Germinal center (tissue), 1 donor: ENCODE results near the gene MAN1C1.
A peak's percentile ranks its signal among the peaks of the same experiment; 100 is the strongest.

Experiments used
- DNase-seq: peaks from one replicate; pipeline ENCODE4 v3.0.0; 2012; ENCODE audit warnings: mixed read lengths, low spot score

The MAN1C1 gene

GRCh38 chr1:25817840-25818501 is 201.4 kb downstream of the MAN1C1 start:
- no peak for DNase-seq

GRCh38 chr1:25818569-25818968 is 202.0 kb downstream of the MAN1C1 start:
- DNase-seq: no peak

- DNase-seq: peak; percentile 96
These were observed 203.1 kb downstream of the MAN1C1 start, which contains the start of gene MTFR1L for GRCh38 chr1:25819491-25820246. MTFR1L (plus strand) TSS chr1:25819954; CDS start chr1:25823105, 3,151 bp downstream.

- DNase-seq: peak; percentile 89
These were observed 203.9 kb downstream of the MAN1C1 start for GRCh38 chr1:25820247-25821111.

GRCh38 chr1:25821112-25821476 is 204.5 kb downstream of the MAN1C1 start:
- no peak for DNase-seq

- no peak for DNase-seq
These were observed 205.1 kb downstream of the MAN1C1 start for GRCh38 chr1:25821630-25822091.

- DNase-seq: no peak
These were observed 209.0 kb downstream of the MAN1C1 start for GRCh38 chr1:25825605-25826004.

GRCh38 chr1:25826571-25826970 is 210.0 kb downstream of the MAN1C1 start:
- no peak for DNase-seq

- DNase-seq: no peak
These were observed 211.9 kb downstream of the MAN1C1 start for GRCh38 chr1:25828491-25828890.

GRCh38 chr1:25829046-25829445 is 212.5 kb downstream of the MAN1C1 start:
- no peak for DNase-seq

GRCh38 chr1:25831569-25832196 is 215.1 kb downstream of the MAN1C1 start:
- no peak for DNase-seq

GRCh38 chr1:25832336-25833037 is 215.9 kb downstream of the MAN1C1 start:
- no peak for DNase-seq

GRCh38 chr1:25833158-25833557 is 216.6 kb downstream of the MAN1C1 start:
- DNase-seq: no peak
